B cell (primary cell): ENCODE data around the gene KCNK7. TPM values are rescaled to one million over a fixed set of nuclear protein-coding genes. Genes with fewer than 3 reads are reported as not detected.

ENCODE experiments used
- ATAC-seq: fragments of 200-7000 bp; cut with Tn5 transposase; one replicate; pipeline ENCODE4 v1.10.0; 2021; ENCODE audit warnings: low read depth, mild to moderate bottlenecking, moderate number of reproducible peaks, moderate library complexity
- CTCF ChIA-PET: fragments of 350-600 bp; sonication (Branson Sonifier 250); formaldehyde crosslinking; loops from one replicate; lab custom pipeline; 2021; ENCODE audit warnings: antibody characterized with exemption, inconsistent platforms; lab: Charles Lee
- POLR2A ChIA-PET: fragments of 350-600 bp; sonication (Branson Sonifier 250); formaldehyde crosslinking; loops from one replicate; lab custom pipeline; 2021; ENCODE audit warnings: antibody characterized with exemption; lab: Charles Lee
- DNase-seq: peaks from one replicate; pipeline ENCODE4 v3.0.0; 2013
- H2AFZ ChIP-seq: 2 replicates; pipeline ENCODE4 v1.6.1; 2012; ENCODE audit warnings: mild to moderate bottlenecking, low read depth, low read length; ENCODE audit not compliant: insufficient read depth, poor library complexity, severe bottlenecking
- H3K27ac ChIP-seq, 2 donors: 1 replicate in 1 of 2; 2 replicates in 1 of 2; pipeline ENCODE4 v1.5.1; 2012 to 2013; ENCODE audit warnings: low read length in 2 of 2, mild to moderate bottlenecking in 2 of 2, moderate library complexity in 1 of 2
- H3K27me3 ChIP-seq, 4 experiments: fragments of 200-600 bp in 1 of 4; sonication (generic) in 1 of 4; replicated peaks in 1 of 4; 1 replicate in 2 of 4; 2 replicates in 2 of 4; pipeline versions ENCODE4 v1.6.1 to v1.7.0; 2013 to 2016; ENCODE audit warnings: low read length in 3 of 4, mild to moderate bottlenecking in 2 of 4, mixed read lengths in 1 of 4, moderate library complexity in 1 of 4; ENCODE audit not compliant: insufficient read depth in 4 of 4, control insufficient read depth in 3 of 4; ENCODE audit errors: control extremely low read depth in 1 of 4
- H3K36me3 ChIP-seq, 2 experiments: replicated peaks in 1 of 2; 1 replicate in 1 of 2; 2 replicates in 1 of 2; pipeline versions ENCODE4 v1.6.1 to v1.7.1; 2013; ENCODE audit warnings: low read length in 1 of 2; ENCODE audit not compliant: insufficient read depth in 2 of 2, control insufficient read depth in 1 of 2; ENCODE audit errors: control extremely low read depth in 1 of 2, extremely low read depth in 1 of 2
- H3K4me1 ChIP-seq, 2 donors: fragments of 200-600 bp in 1 of 2; sonication (generic) in 1 of 2; 1 replicate in 1 of 2; 2 replicates in 1 of 2; pipeline versions ENCODE4 v1.5.1 to v1.6.1; 2013 to 2017; ENCODE audit warnings: low read length in 2 of 2; ENCODE audit not compliant: control insufficient read depth in 2 of 2, insufficient read depth in 2 of 2
- H3K4me2 ChIP-seq: replicated peaks from 2 replicates; pipeline ENCODE3; 2012; ENCODE audit warnings: mild to moderate bottlenecking, low read depth, low read length; ENCODE audit not compliant: poor library complexity, severe bottlenecking
- H3K4me3 ChIP-seq, 5 experiments: fragments of 200-600 bp in 1 of 5; sonication (generic) in 1 of 5; 1 replicate in 3 of 5; 2 replicates in 2 of 5; pipeline versions ENCODE4 v1.5.1 to v1.7.0; 2011 to 2016; ENCODE audit warnings: low read length in 4 of 5, mild to moderate bottlenecking in 4 of 5, low read depth in 2 of 5, control low read depth in 1 of 5, moderate library complexity in 1 of 5; ENCODE audit not compliant: insufficient read depth in 1 of 5; ENCODE audit errors: control extremely low read depth in 1 of 5, extremely low read depth in 1 of 5
- H3K79me2 ChIP-seq: fragments of 200-600 bp; sonication (generic); one replicate; pipeline ENCODE4 v1.6.0; 2016; ENCODE audit warnings: low read length; ENCODE audit not compliant: control insufficient read depth, insufficient read depth
- H3K9ac ChIP-seq: fragments of 200-600 bp; sonication (generic); 2 replicates; pipeline ENCODE4 v1.6.1; 2017; ENCODE audit warnings: mild to moderate bottlenecking, low read length, moderate library complexity
- H3K9me3 ChIP-seq, 3 donors: one replicate each; pipeline versions ENCODE4 v1.6.1 to v1.7.1; 2013; ENCODE audit warnings: low read length in 2 of 3; ENCODE audit not compliant: control insufficient read depth in 2 of 3, insufficient read depth in 1 of 3; ENCODE audit errors: control extremely low read depth in 1 of 3
- H4K20me1 ChIP-seq: 2 replicates; pipeline ENCODE4 v1.6.0; 2012; ENCODE audit warnings: mild to moderate bottlenecking, low read length; ENCODE audit not compliant: insufficient read depth, control insufficient read depth, poor library complexity, severe bottlenecking
- H3K27ac Mint-ChIP-seq: one replicate; pipeline ENCODE4 v1.8.0; 2021; ENCODE audit warnings: mixed read lengths
- H3K27me3 Mint-ChIP-seq: one replicate; pipeline ENCODE4 v1.8.0; 2021; ENCODE audit warnings: mixed read lengths
- H3K4me1 Mint-ChIP-seq: one replicate; pipeline ENCODE4 v1.8.0; 2021; ENCODE audit warnings: mixed read lengths
- H3K4me3 Mint-ChIP-seq: one replicate; pipeline ENCODE4 v1.8.0; 2021; ENCODE audit warnings: mixed read lengths
- H3K9me3 Mint-ChIP-seq: one replicate; pipeline ENCODE4 v1.8.0; 2022; ENCODE audit warnings: mixed read lengths; ENCODE audit not compliant: insufficient read depth
- CTCF ChIP-seq: fragments of 200-600 bp; IDR thresholded peaks from one replicate; pipeline ENCODE4 v1.8.0; 2022; ENCODE audit warnings: antibody characterized with exemption, mild to moderate bottlenecking
- EZH2 ChIP-seq: IDR thresholded peaks from 2 replicates; pipeline ENCODE4 v1.6.1; 2012; ENCODE audit warnings: borderline replicate concordance, low read depth, mild to moderate bottlenecking, moderate library complexity, low read length; ENCODE audit not compliant: insufficient read depth, poor library complexity, severe bottlenecking
- WGBS: methylation state at CpG from one replicate; pipeline ENCODE4 v1.1.5; 2013; ENCODE audit warnings: missing lambda C conversion rate; ENCODE audit not compliant: insufficient coverage; 5-methylcytosine and 5-hydroxymethylcytosine counted together
- intact Hi-C: fragments of 100-400 bp; cut with micrococcal nuclease; formaldehyde crosslinking; loops from one replicate; pipeline ENCODE4 v1.10.0; 2022
- polyA plus RNA-seq: library from polyadenylated mRNA; depleted of rRNA; stranded (reverse); fragments of >200 nt; gene quantifications from 2 replicates; pipeline ENCODE4 v1.2.3, GENCODE V29; 2012
- total RNA-seq, 2 donors: library from RNA; stranded (reverse); fragments of 120-200 nt in 1 of 2; gene quantifications; 1 replicate in 1 of 2; 2 replicates in 1 of 2; pipeline versions ENCODE4 v1.2.3 to v1.2.4, GENCODE V29; 2013 to 2022

Gene KCNK7
- total and polyA plus RNA-seq, 2 donors (not counting 1 experiment from before 2014, with no cell fraction given), result 2.2 to 3.5 TPM

- Mint-ChIP-seq H3K27ac (peak overlapping the region; percentile 97), H3K4me1 (peaks cover 44% of the 10 kb centered on the region), H3K4me3 (peak overlapping the region; percentile 98), H3K9me3 (no peaks in the 10 kb centered on the region), H3K27me3 (no peaks in the 10 kb centered on the region)
- Histone ChIP-seq H3K9me3 (no peaks in the 10 kb centered on the region), H3K27ac (peak overlapping the region; percentile 85 to 89), H4K20me1 (peaks cover 59% of the 10 kb centered on the region), H2AFZ (peak overlapping the region; percentile 69), H3K27me3 (no peaks in the 10 kb centered on the region), H3K36me3 (peaks cover 0 to 52% of the 10 kb centered on the region in 2 experiments), H3K9ac (peak overlapping the region; percentile 92), H3K4me3 (peak overlapping the region; percentile 43 to 92 (median 88)), H3K4me1 (peaks cover 33 to 40% of the 10 kb centered on the region in 2 donors), H3K79me2 (peaks cover 85% of the 10 kb centered on the region), H3K4me2 (peak overlapping the region; percentile 84)
- WGBS, result under 1% methylated on average over 44 of the region's 50 CpGs
- ChIA-PET POLR2A (interaction anchor here (0.6 to 3.9 kb wide), 12 partner anchors 10 to 274 kb away, joined by 3 to 28 read pairs (median 6); partner anchors contain the start of genes CCDC85B, FAM89B and RELA), CTCF (interaction anchor here (0.6 to 3.8 kb wide), 11 partner anchors 10 to 442 kb away, joined by 3 to 21 read pairs (median 7); partner anchors contain the start of genes CCDC85B, EHBP1L1, FIBP and MUS81)
- DNase-seq (no peak), ATAC-seq (no peak)
- no peak for TF ChIP-seq CTCF
- TF ChIP-seq EZH2, result no peak
- intact Hi-C loops, result loop anchor here (1.0 to 10.0 kb wide), 15 partner anchors 22 to 501 kb away; partner anchors contain the start of genes BANF1, CFL1, EIF1AD and KAT5
Observed at GRCh38 chr11:65615950-65616574, 20.5 kb upstream of the KCNK7 start.
